GM12878 (cell line): ENCODE results near the gene MINDY3. TPM values are rescaled to one million over a fixed set of nuclear protein-coding genes. Genes with fewer than 3 reads are reported as not detected.

Source experiments
- ATAC-seq: fragments of 200-7000 bp; cut with Tn5 transposase; 3 replicates; pipeline ENCODE4 v1.9.1; 2020; ENCODE audit warnings: mild to moderate bottlenecking, moderate library complexity
- BruUV-seq: library from RNA; stranded (reverse); fragments of 400-500 nt; replicated peaks from 2 replicates; lab custom pipeline; 2021; lab: Mats Ljungman, UMichigan
- CTCF ChIA-PET: fragments of 300-600 bp; sonication (Branson Sonifier 250); formaldehyde crosslinking; extraction: SDS; loops from one replicate; lab custom pipeline; 2021; ENCODE audit warnings: inconsistent platforms; lab: Yijun Ruan, JAX
- POLR2A ChIA-PET: fragments of 350-600 bp; formaldehyde crosslinking; extraction: SDS; loops from one replicate; lab custom pipeline; 2021; ENCODE audit warnings: inconsistent platforms; lab: Charles Lee
- RAD21 ChIA-PET: fragments of 300-600 bp; sonication (Branson Sonifier 250); formaldehyde crosslinking; loops from one replicate; lab custom pipeline; 2023; ENCODE audit warnings: antibody characterized with exemption; ENCODE audit not compliant: unreplicated experiment; lab: Charles Lee
- SMC1A ChIA-PET: fragments of 300-600 bp; sonication (Branson Sonifier 250); formaldehyde crosslinking; loops from one replicate; lab custom pipeline; 2023; ENCODE audit not compliant: unreplicated experiment, uncharacterized antibody; lab: Charles Lee
- DNase-seq: peaks from one replicate; pipeline ENCODE4 v3.0.0-alpha.2; 2011; ENCODE audit warnings: low read depth, low spot score
- FAIRE-seq: peaks from 3 replicates; lab custom pipeline; 2011; peaks lifted over from hg19 to GRCh38; lab: Jason Lieb, UNC
- H2AFZ ChIP-seq: 2 replicates; pipeline ENCODE4 v1.6.0; 2011; ENCODE audit warnings: low read depth, low read length, control low read depth; ENCODE audit not compliant: control insufficient read depth
- H3K27ac ChIP-seq: 2 replicates; pipeline ENCODE4 v1.5.1; 2011; ENCODE audit warnings: control low read depth; ENCODE audit not compliant: control insufficient read depth, insufficient read depth
- H3K27me3 ChIP-seq, 2 experiments: replicated peaks in 1 of 2; 2 replicates each; pipeline versions ENCODE4 v1.6.0 to v1.6.1; 2011; ENCODE audit warnings: low read length in 1 of 2; ENCODE audit not compliant: control insufficient read depth in 2 of 2, insufficient read depth in 2 of 2
- H3K36me3 ChIP-seq, 2 experiments: 2 replicates each; pipeline ENCODE4 v1.5.1; 2011; ENCODE audit warnings: low read length in 1 of 2; ENCODE audit not compliant: control insufficient read depth in 2 of 2, insufficient read depth in 2 of 2
- H3K4me1 ChIP-seq: 2 replicates; pipeline ENCODE4 v1.6.1; 2011; ENCODE audit warnings: mild to moderate bottlenecking, low read length, moderate library complexity, mixed read lengths; ENCODE audit not compliant: control insufficient read depth, insufficient read depth
- H3K4me2 ChIP-seq: 2 replicates; pipeline ENCODE4 v1.6.0; 2011; ENCODE audit warnings: control low read depth; ENCODE audit not compliant: control insufficient read depth, insufficient read depth
- H3K4me3 ChIP-seq: fragments of 200-600 bp; sonication (generic); 2 replicates; pipeline ENCODE4 v1.5.1; 2016
- H3K79me2 ChIP-seq: 2 replicates; pipeline ENCODE4 v1.6.0; 2011; ENCODE audit warnings: low read length; ENCODE audit not compliant: control insufficient read depth, insufficient read depth
- H3K9ac ChIP-seq: 2 replicates; pipeline ENCODE4 v1.8.0; 2011; ENCODE audit warnings: low read length, control low read depth, mixed read lengths; ENCODE audit not compliant: control insufficient read depth, insufficient read depth
- H3K9me3 ChIP-seq: replicated peaks from 3 replicates; pipeline ENCODE4 v1.5.1; 2011; ENCODE audit warnings: mild to moderate bottlenecking, low read length; ENCODE audit not compliant: control insufficient read depth, insufficient read depth
- H4K20me1 ChIP-seq: 2 replicates; pipeline ENCODE4 v1.6.0; 2011; ENCODE audit not compliant: control insufficient read depth, insufficient read depth
- BMI1 ChIP-seq: fragments of 450-650 bp; IDR thresholded peaks from 2 replicates; pipeline ENCODE4 v1.6.1; 2016; ENCODE audit warnings: mild to moderate bottlenecking, moderate library complexity, borderline replicate concordance
- CBX5 ChIP-seq: sonication (generic); IDR thresholded peaks from 2 replicates; pipeline ENCODE4 v1.6.1; 2016; ENCODE audit warnings: low read depth, moderate library complexity, mild to moderate bottlenecking, inconsistent platforms
- CREM ChIP-seq: IDR thresholded peaks from 2 replicates; pipeline ENCODE4 v1.6.1; 2014; ENCODE audit warnings: antibody characterized with exemption, low read depth
- DPF2 ChIP-seq: fragments of 450-650 bp; IDR thresholded peaks from 2 replicates; pipeline ENCODE4 v1.6.1; 2017; ENCODE audit warnings: mild to moderate bottlenecking
- FOXM1 ChIP-seq: IDR thresholded peaks from 2 replicates; pipeline ENCODE4 v1.6.1; 2012; ENCODE audit warnings: low read depth, mild to moderate bottlenecking, inconsistent platforms, low read length, moderate library complexity
- NBN ChIP-seq: fragments of 450-650 bp; IDR thresholded peaks from 2 replicates; pipeline ENCODE4 v1.6.1; 2016
- NR2C2 ChIP-seq: IDR thresholded peaks from 2 replicates; pipeline ENCODE4 v1.6.1; 2011; ENCODE audit warnings: borderline replicate concordance, low read depth; ENCODE audit not compliant: control insufficient read depth, insufficient read length
- NR2F1 ChIP-seq: fragments of 450-650 bp; conservative IDR thresholded peaks from 2 replicates; pipeline ENCODE4 v1.6.1; 2017; ENCODE audit warnings: mild to moderate bottlenecking
- RELA ChIP-seq: fragments of 450-650 bp; IDR thresholded peaks from 2 replicates; pipeline ENCODE4 v1.8.0; 2014; ENCODE audit warnings: borderline replicate concordance; ENCODE audit not compliant: partially characterized antibody
- SMAD1 ChIP-seq: fragments of 450-650 bp; IDR thresholded peaks from 2 replicates; pipeline ENCODE4 v1.6.1; 2018; ENCODE audit warnings: mild to moderate bottlenecking, low read depth; ENCODE audit not compliant: partially characterized antibody
- SMAD5 ChIP-seq: IDR thresholded peaks from 2 replicates; pipeline ENCODE4 v1.6.1; 2016; ENCODE audit warnings: antibody characterized with exemption, low read depth
- ZNF687 ChIP-seq: fragments of 450-650 bp; IDR thresholded peaks from 2 replicates; pipeline ENCODE4 v1.6.1; 2017; ENCODE audit warnings: mild to moderate bottlenecking, moderate library complexity
- ZZZ3 ChIP-seq: IDR thresholded peaks from 2 replicates; pipeline ENCODE4 v1.6.1; 2011; ENCODE audit warnings: low read depth; ENCODE audit not compliant: control insufficient read depth, insufficient read length
- WGBS: methylation state at CpG from one replicate; pipeline ENCODE4 v1.1.6; 2016; ENCODE audit warnings: low lambda C conversion rate; ENCODE audit not compliant: insufficient replicate concordance, insufficient coverage; ENCODE audit errors: missing lambda C conversion rate; 5-methylcytosine and 5-hydroxymethylcytosine counted together
- in situ Hi-C: fragments of 300-500 bp; cut with MboI; formaldehyde crosslinking; loops from 9 replicates; pipeline ENCODE4 v1.14.3; 2018; ENCODE audit warnings: mixed read lengths
- intact Hi-C: fragments of 100-400 bp; cut with micrococcal nuclease; formaldehyde crosslinking; loops from one replicate; pipeline ENCODE4 v1.14.2; 2022; ENCODE audit not compliant: unreplicated experiment
- polyA plus RNA-seq, 11 experiments: library from polyadenylated mRNA; depleted of rRNA in 4 of 11; unstranded in 6 of 11; stranded (reverse) in 5 of 11; fragments of >200 nt; fragmentation: Nextera tagmentation in 4 of 11; fragmentation: Illumina TruSeq in 1 of 11; extraction: Ambion mirVana in 4 of 11; extraction: Trizol in 1 of 11; gene quantifications; 1 replicate in 1 of 11; 2 replicates in 10 of 11; pipeline versions ENCODE4 v1.2.1 to v1.2.3, GENCODE V29; 2011 to 2016; ENCODE audit warnings: inconsistent platforms in 2 of 11, missing spikeins in 2 of 11, low read depth in 1 of 11
- total RNA-seq, 4 experiments: library from RNA; depleted of rRNA in 3 of 4; stranded (reverse); fragments of >200 nt in 3 of 4; fragmentation: Illumina TruSeq in 1 of 4; extraction: Trizol in 1 of 4; gene quantifications; 2 replicates each; pipeline versions ENCODE4 v1.2.1 to v1.2.3, GENCODE V29; 2013 to 2021
- TF ChIP-seq, protein P1 (sequence below): fragments of 450-650 bp; IDR thresholded peaks from 2 replicates; pipeline ENCODE4 v1.6.1; 2017; ENCODE audit warnings: mild to moderate bottlenecking, moderate library complexity

The MINDY3 gene
- total and polyA plus RNA-seq, 10 of the 15 experiments (the other 5 are each of a cell fraction or from before 2014, with no cell fraction given), result 12.0 to 23.6 (median 15.7) TPM

DNA sequence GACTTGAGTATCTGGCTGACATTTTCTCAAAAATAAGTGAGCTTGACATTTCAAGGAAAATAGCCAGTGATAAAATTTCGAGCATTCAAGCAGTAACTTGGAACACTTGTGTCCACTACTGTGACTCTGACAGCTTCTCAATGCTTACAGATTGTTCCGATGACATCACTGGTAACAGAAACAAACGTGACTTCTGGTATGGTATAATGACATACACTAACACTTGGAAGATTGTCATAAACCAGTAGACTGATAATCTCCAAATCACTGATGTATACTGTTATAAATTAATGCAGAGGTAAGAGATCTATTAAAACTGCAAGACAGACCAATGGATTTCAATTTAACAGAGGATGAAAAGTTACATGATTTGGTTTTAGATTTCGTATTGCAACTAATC, 6.5 kb downstream of the MINDY3 start (continued):
- TF ChIP-seq SMAD1, result no peak

DNA sequence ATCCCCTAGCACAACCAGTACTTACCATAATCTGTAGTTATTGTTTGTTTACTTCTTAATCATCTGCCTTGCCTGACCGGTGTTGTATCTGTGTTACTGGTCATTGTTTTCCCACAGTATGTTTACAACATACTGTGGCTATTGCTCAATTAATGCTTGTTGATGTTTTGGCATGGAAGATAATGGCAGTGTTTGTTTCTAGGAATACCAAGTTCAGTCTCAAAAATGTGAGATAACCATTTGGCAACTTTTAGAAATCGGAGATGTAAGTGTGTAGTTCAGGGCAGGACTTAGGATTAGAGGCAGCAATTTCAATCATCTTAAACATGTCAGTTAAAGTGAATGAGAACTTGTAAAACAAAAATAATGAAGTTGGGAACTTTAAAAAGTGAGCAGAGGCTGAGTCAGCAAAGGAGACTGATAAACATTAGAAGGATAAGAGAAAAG, 8.2 kb downstream of the MINDY3 start:
- ChIA-PET SMC1A (no interaction called here), CTCF (no interaction called here), RAD21 (no interaction called here), POLR2A (interaction anchor here (0.6 kb wide), 1 partner anchor 1101 kb away, joined by 3 read pairs; no protein-coding TSS in a partner anchor)
- intact Hi-C loops (no loop called here), in situ Hi-C loops (no loop called here)
- Histone ChIP-seq H2AFZ (no peak overlapping the region), H3K27me3 (no peaks in the 10 kb centered on the region), H3K4me2 (no peak overlapping the region), H3K79me2 (peaks cover 24% of the 10 kb centered on the region), H3K27ac (no peak overlapping the region), H3K4me3 (no peak overlapping the region), H3K9ac (no peak overlapping the region), H4K20me1 (no peaks in the 10 kb centered on the region), H3K4me1 (no peaks in the 10 kb centered on the region), H3K9me3 (peaks cover 13% of the 10 kb centered on the region), H3K36me3 (peaks cover 0 to 14% of the 10 kb centered on the region in 2 experiments; a peak in 2 of 4 replicates)
- ATAC-seq, result no peak
- no peak for FAIRE-seq
- no peak for DNase-seq
- TF ChIP-seq, protein P1, sequence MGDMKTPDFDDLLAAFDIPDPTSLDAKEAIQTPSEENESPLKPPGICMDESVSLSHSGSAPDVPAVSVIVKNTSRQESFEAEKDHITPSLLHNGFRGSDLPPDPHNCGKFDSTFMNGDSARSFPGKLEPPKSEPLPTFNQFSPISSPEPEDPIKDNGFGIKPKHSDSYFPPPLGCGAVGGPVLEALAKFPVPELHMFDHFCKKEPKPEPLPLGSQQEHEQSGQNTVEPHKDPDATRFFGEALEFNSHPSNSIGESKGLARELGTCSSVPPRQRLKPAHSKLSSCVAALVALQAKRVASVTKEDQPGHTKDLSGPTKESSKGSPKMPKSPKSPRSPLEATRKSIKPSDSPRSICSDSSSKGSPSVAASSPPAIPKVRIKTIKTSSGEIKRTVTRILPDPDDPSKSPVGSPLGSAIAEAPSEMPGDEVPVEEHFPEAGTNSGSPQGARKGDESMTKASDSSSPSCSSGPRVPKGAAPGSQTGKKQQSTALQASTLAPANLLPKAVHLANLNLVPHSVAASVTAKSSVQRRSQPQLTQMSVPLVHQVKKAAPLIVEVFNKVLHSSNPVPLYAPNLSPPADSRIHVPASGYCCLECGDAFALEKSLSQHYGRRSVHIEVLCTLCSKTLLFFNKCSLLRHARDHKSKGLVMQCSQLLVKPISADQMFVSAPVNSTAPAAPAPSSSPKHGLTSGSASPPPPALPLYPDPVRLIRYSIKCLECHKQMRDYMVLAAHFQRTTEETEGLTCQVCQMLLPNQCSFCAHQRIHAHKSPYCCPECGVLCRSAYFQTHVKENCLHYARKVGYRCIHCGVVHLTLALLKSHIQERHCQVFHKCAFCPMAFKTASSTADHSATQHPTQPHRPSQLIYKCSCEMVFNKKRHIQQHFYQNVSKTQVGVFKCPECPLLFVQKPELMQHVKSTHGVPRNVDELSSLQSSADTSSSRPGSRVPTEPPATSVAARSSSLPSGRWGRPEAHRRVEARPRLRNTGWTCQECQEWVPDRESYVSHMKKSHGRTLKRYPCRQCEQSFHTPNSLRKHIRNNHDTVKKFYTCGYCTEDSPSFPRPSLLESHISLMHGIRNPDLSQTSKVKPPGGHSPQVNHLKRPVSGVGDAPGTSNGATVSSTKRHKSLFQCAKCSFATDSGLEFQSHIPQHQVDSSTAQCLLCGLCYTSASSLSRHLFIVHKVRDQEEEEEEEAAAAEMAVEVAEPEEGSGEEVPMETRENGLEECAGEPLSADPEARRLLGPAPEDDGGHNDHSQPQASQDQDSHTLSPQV, result no peak
- TF ChIP-seq RELA (no peak), SMAD5 (no peak), ZZZ3 (no peak), BMI1 (no peak), CREM (no peak), DPF2 (no peak), FOXM1 (no peak), CBX5 (no peak), NBN (no peak), ZNF687 (no peak), NR2F1 (no peak), NR2C2 (no peak), SMAD1 (no peak)
- 98% methylated on average over 2 of the region's 2 CpGs for WGBS
- BruUV-seq, result no TSS peak
